Raji (cell line): ENCODE results near the gene RAB9B.

ENCODE experiments used
- POLR2A ChIP-seq: IDR thresholded peaks from 2 replicates; pipeline ENCODE4 v1.6.1; 2011; ENCODE audit warnings: low read depth, low read length, control low read depth; ENCODE audit not compliant: insufficient read depth

The RAB9B gene

GRCh38 chrX:103825881-103826280 lies 6.2 kb downstream of the RAB9B start:
- no peak for TF ChIP-seq POLR2A

- TF ChIP-seq POLR2A, result no peak
Observed at GRCh38 chrX:103823591-103823990, 8.5 kb downstream of the RAB9B start.

GRCh38 chrX:103818842-103819619 lies 13.0 kb downstream of the RAB9B start:
- TF ChIP-seq POLR2A, result no peak

DNA sequence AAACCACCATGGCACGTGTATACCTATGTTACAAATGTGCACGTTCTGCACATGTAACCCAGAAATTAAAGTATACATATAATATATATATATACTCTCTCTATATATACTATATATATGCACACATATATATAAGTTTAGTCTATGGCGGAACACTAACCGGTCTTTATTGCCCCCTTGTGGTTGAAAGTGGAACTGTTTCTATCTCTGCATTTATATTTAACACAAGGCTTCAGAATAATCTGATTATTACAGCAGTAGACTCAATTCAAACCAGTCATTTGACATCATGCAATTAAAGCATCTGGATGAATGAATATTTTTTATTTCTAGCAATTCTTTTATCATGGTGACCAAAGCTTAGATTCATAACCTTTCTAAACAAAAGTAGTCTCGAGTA lies 14.6 kb downstream of the RAB9B start:
- TF ChIP-seq POLR2A, result no peak

DNA sequence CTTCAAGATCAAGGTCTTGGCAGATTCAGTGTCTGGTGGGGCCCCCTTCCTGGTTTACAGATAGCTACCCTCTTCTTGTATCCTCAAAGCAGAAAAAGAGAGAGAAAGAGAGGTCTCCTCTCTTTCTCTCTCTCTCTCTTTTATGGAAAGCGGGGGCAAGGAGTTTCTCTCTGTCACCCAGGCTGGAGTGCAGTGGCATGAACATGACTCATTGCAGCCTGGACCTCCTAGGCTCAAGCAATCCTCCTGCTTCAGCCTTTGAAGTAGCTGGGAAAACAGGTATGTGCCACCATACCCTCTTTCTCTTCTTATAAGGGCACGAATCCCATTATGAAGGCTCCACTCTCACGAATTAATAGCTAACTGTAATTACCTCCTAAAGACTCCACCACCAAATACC lies 20.2 kb downstream of the RAB9B start:
- no peak for TF ChIP-seq POLR2A

- TF ChIP-seq POLR2A, result no peak
Observed at GRCh38 chrX:103806862-103807474, 25.1 kb downstream of the RAB9B start.

DNA sequence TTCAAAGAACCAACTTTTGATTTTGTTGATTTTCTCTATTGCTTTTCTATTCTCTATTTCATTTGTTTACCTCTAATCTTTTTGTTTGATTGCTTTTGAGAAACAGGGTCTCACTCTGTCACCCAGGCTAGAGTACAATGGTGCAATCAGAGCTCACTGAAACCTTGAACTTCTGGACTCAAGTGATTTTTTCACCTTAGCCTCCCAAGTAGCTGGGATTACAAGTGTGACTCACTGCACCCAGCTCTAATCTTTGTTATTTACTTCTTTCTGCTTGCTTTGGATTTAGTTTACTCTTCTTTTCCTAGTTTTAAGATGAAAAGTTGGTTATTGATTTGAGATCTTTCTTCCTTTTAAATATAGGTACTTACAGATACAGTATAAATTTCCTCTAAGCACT lies 26.2 kb downstream of the RAB9B start:
- TF ChIP-seq POLR2A, result no peak

- no peak for TF ChIP-seq POLR2A
Observed at GRCh38 chrX:103800318-103800717, 31.7 kb downstream of the RAB9B start.

DNA sequence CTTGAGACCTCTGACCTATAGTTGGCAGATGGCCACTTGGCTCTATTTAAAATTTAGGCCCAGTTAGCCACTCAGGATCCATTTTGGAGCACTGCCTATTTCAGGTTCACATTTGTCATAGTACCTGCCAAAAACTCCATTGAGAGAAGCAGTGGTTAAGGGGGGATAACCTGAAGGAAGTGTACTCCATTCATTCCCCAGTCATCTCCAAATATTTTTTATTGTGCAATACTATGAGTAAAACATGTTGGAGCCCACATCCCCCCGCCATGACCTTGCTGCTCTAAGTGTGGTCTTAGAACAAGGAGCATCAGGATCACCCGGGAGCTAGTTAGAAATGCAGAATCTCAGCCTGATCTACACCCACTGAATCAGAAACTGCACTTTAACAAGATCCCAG lies 34.4 kb downstream of the RAB9B start:
- no peak for TF ChIP-seq POLR2A

DNA sequence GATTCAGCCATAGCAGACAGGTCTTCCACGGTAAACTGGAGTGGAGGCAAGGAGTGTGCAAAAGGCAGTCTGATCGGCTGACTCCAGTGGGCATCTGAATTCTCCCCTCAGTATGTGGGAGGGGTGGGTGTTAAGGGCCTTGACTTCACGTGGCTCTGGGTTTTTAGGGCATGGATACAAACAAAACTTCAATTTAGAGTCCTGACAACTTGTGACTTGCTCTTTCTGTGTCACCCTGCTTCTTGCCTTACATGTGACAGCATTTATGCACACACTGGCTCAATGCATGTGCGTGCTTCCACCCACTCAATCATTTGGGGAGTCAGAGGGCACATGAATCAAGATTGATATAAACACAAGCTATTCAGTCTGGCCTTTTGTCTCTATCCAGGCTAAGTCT lies 37.9 kb downstream of the RAB9B start:
- no peak for TF ChIP-seq POLR2A

DNA sequence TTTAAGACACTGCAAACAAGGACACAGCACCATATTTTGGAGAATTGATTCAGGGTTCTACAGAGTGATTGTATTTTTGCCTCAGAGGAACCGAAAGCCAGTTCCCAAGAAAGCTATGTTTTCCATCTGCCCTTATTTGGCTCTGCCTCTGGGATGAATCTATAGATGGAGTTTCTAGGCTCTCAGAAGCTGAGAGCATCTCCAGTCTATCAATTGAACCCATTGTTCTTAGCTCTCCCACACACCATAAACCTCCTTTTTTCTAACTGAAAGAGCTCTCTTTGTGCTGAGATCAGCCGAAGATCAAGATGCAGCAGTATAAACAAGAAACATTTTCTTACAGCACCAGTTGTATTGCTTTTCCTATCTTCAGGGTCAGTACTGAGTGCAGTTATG lies 38.5 kb downstream of the RAB9B start:
- no peak for TF ChIP-seq POLR2A

GRCh38 chrX:103792916-103793544 lies 39.0 kb downstream of the RAB9B start:
- no peak for TF ChIP-seq POLR2A

GRCh38 chrX:103791826-103792485 lies 40.1 kb downstream of the RAB9B start:
- no peak for TF ChIP-seq POLR2A

DNA sequence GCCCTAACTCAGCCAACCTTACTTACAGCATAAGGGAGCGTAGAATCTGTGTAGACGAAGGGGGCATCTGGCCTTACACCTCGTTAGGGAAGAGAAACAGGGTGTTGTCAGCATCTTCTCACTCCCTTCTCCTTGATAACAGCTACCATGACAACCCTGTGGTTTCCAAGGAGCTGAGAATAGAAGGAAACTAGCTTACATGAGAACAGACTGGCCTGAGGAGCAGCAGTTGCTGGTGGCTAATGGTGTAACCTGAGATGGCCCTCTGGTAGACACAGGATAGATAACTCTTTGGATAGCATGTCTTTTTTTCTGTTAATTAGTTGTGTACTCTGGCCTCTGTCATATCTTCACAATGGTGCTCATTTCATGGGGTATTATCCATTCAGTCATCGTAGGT lies 40.8 kb downstream of the RAB9B start:
- TF ChIP-seq POLR2A, result no peak

DNA sequence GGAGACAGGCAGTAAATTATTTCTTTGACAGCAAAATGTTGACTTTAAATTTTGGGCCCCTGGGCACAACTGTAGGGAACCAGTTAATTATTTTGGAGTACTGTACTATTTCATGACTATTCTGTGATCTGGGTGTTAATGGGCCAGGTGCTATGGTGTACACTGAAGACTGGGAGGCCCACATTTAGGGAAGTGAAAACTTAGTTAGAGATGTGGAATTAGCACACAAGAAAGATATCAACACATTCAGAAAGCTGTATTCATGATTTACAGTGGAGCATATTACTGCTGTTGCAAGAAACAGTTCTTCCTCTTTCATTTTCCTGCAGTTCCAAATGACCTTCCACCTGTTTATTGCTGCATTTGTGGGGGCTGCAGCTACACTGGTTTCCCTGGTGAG lies 43.1 kb downstream of the RAB9B start:
- no peak for TF ChIP-seq POLR2A

- no peak for TF ChIP-seq POLR2A
Observed at GRCh38 chrX:103783971-103784370, 48.1 kb downstream of the RAB9B start.
